Esophagus squamous epithelium (tissue), 4 donors: ENCODE results near the gene SLC25A45.

Experiments
- CTCF ChIP-seq, 6 experiments: fragments of 450-650 bp in 4 of 6; fragments of 200-600 bp in 2 of 6; sonication (generic) in 2 of 6; IDR thresholded peaks; one replicate each; pipeline ENCODE4 v1.5.1; 2016 to 2019; ENCODE audit warnings: antibody characterized with exemption in 6 of 6, mild to moderate bottlenecking in 4 of 6, moderate library complexity in 4 of 6
- POLR2A ChIP-seq, 4 donors: fragments of 450-650 bp; IDR thresholded peaks; one replicate each; pipeline ENCODE4 v1.6.1; 2017; ENCODE audit warnings: antibody characterized with exemption in 4 of 4, mild to moderate bottlenecking in 4 of 4, moderate library complexity in 3 of 4

- peak in 3 of 4 donors; percentile 59 to 74 (median 59) for TF ChIP-seq POLR2A (IDR thresholded peaks at IDR 0.05)
- TF ChIP-seq CTCF (IDR thresholded peaks at IDR 0.05), result no peak
These were observed 44.6 kb upstream of the SLC25A45 start for GRCh38 chr11:65426839-65427690.
